GM21526 (cell line): ENCODE measurements around the gene EMP3.
"Not testable (repeated sequence)": the region's sequence is repeated elsewhere in the genome, so short reads cannot be mapped to it uniquely, and the experiment has no call there.

ENCODE experiments used
- ATAC-seq: cut with Tn5 transposase; IDR thresholded peaks from one replicate; pipeline ENCODE4 v1.9.1; 2021; ENCODE audit warnings: moderate library complexity; ENCODE audit not compliant: unreplicated experiment, low FRiP score

Gene EMP3

DNA sequence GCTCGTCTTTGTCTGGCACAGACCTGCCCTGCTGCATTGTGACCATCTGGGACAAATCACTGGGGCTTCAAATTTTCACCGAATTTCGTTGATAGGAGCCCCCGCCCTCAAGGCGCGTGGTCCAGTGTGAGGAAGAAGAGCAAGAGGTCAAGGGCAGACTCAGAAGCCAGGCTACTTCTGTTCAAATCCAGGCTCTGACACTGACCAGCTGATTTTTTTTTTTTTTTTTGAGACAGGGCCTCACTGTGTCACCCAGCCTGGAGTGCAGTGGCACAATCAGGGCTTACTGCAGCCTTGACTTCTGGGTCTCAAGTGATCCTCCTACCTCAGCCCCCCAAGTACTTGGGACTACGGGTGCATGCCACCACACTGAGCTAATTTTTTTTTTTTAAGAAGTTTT, 46.0 kb downstream of the EMP3 start:
- no peak for ATAC-seq

DNA sequence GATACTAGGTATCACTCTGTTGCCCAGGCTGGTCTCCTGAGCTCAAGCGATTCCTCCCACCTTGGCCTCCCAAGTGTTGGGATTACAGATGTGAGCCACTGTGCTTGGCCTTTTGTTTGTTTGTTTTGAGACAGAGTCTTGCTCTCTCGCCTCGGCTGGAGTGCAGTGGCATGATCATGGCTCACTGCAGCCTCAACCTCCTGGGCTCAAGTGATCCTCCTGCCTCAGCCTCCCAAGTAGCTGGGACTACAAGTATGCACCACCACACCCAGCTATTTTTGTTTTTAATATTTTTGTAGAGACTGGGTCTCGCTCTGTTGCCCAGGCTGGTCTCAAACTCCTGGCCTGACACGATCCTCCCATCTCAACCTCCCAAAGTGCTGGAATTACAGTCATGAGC, 46.4 kb downstream of the EMP3 start:
- not testable (repeated sequence) for ATAC-seq

DNA sequence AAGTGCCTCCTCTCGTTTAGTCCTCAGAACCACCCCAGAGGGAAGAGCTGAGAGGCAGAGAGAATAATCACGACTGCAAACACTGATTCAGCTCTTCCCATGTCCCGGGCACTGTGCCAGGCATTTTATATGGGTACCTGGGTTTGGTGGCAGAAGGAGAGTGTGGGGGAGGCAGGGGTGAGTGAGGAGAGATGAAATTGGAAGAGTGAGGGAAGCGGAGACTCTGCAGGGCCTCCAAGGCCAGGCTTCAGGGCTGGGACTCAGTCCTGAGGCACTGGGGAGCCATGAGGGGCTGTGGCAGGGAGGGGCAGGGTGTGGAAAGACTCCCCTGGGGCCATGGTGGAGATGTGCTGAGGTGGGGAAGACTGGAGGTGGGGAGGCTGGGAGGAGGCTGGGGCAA, 47.6 kb downstream of the EMP3 start:
- no peak for ATAC-seq

DNA sequence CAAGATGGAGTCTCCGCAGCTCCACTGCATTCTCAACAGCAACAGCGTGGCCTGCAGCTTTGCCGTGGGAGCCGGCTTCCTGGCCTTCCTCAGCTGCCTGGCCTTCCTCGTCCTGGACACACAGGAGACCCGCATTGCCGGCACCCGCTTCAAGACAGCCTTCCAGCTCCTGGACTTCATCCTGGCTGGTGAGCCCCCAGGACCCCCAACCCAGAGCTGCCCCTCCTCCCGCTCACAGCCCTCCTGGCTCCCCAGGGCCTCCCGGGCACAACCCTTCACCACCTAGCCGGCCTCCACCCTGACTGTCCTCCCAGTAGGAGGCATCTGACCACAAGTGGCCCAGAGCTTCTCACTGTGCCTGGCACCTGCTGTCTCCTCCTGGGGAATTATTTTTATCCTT, 48.2 kb downstream of the EMP3 start:
- ATAC-seq: no peak

DNA sequence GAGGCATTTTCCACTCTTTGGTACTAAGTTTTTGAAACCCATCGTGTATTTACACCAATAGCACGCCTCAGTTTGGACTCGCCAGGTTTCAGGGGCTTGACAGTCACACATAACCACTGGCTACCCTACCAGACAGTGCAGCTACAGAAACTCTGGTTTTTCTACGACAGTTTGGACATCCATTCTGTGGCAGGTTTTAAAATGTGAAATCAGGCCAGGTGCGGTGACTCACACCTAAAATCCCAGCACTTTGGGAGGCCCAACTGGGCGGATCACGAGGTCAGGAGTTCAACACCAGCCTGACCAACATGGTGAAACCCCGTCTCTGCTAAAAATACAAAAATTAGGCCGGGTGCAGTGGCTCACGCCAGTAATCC, 52.8 kb downstream of the EMP3 start:
- no peak for ATAC-seq

DNA sequence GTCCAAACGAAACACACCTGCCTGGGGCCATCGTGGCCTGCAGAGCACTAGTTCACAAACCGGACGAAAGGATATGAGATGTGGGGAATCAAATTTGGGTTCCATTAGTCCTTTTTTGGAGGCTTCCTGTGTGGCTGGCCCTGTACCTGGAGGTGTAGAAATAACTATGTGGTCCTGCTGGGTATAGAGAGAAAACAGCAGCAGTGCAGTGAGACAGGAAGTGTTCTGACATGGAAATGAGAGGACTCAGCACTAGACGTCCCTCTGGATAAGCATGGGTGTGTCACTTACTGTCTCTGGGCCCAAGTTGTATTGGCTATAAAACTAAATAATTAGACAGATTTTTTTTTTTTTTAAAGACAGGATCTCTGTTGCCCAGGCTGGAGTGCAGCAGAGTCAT, 53.7 kb downstream of the EMP3 start:
- ATAC-seq: no peak
